Adrenal gland (tissue), 5 donors: ENCODE measurements around the gene SLC4A5.

Source experiments
- POLR2A ChIP-seq, 2 donors: fragments of 450-650 bp; IDR thresholded peaks; one replicate each; pipeline ENCODE4 v1.6.1; 2017; ENCODE audit warnings: antibody characterized with exemption in 2 of 2, mild to moderate bottlenecking in 2 of 2, moderate library complexity in 1 of 2
- TF ChIP-seq, protein P1 (sequence below), 6 experiments: fragments of 450-650 bp in 4 of 6; fragments of 200-600 bp in 2 of 6; sonication (generic) in 1 of 6; IDR thresholded peaks; 1 replicate in 5 of 6; 2 replicates in 1 of 6; pipeline versions ENCODE4 v1.5.1 to v1.8.0; 2016 to 2021; ENCODE audit warnings: antibody characterized with exemption in 6 of 6, mild to moderate bottlenecking in 2 of 6, moderate library complexity in 1 of 6
- donor health status: DM: no; HTN: no; CAD: no.

DNA sequence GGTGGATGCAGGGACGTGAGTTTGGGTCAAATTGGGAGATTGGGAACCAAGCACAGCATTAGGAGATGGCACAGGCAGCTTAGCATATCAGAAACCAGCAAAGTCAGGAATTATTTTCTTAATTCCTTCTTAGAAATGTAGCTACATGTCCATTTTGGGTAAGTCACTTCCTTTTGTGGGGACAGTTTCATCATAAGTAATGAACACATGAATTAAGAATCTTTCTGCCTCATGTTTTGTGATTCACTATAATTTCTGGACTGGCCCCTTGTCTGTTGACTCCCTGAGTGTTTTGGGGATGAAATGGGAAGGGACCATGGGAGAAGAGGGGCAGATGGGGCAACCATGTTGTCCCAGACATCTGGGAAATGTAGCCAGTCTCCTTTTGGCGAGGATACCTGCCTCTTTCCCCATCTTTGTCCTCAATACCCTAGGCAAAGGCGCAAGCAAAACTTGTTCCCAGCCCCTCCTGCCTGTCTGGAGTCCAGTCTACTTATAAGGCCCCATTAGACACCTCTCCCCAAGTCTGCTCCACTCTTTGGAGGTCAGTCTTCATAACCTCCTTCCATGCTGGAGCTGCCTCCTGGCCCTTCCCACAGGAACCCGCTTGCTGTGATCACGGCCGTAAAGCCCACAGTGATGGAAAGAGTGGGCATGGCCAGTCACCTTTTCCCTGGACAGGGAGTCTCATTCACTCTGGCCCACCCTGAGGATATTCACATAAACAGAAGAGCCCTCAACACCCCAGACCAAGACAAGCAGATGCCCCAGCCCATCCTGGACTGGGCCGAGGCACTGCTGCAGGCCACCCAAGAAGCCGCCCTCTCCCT is 119.1 kb downstream of the SLC4A5 start:
- TF ChIP-seq, protein P1, sequence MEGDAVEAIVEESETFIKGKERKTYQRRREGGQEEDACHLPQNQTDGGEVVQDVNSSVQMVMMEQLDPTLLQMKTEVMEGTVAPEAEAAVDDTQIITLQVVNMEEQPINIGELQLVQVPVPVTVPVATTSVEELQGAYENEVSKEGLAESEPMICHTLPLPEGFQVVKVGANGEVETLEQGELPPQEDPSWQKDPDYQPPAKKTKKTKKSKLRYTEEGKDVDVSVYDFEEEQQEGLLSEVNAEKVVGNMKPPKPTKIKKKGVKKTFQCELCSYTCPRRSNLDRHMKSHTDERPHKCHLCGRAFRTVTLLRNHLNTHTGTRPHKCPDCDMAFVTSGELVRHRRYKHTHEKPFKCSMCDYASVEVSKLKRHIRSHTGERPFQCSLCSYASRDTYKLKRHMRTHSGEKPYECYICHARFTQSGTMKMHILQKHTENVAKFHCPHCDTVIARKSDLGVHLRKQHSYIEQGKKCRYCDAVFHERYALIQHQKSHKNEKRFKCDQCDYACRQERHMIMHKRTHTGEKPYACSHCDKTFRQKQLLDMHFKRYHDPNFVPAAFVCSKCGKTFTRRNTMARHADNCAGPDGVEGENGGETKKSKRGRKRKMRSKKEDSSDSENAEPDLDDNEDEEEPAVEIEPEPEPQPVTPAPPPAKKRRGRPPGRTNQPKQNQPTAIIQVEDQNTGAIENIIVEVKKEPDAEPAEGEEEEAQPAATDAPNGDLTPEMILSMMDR (IDR thresholded peaks at IDR 0.05) = no peak
- TF ChIP-seq POLR2A (IDR thresholded peaks at IDR 0.05) = no peak
